Keratinocyte (primary cell): Measurements from ENCODE around the gene LBP. TPM values are rescaled to one million over a fixed set of nuclear protein-coding genes. Genes with fewer than 3 reads are reported as not detected.

Experiments
- DNase-seq: peaks from one replicate; pipeline ENCODE4 v3.0.0-alpha.2; 2011; ENCODE audit warnings: low read depth, missing footprints, low spot score
- FAIRE-seq: peaks from 2 replicates; lab custom pipeline; 2011; peaks lifted over from hg19 to GRCh38; lab: Jason Lieb, UNC
- H2AFZ ChIP-seq: 2 replicates; pipeline ENCODE4 v1.6.0; 2012; ENCODE audit warnings: low read length, control low read depth, inconsistent platforms; ENCODE audit not compliant: control insufficient read depth
- H3K27ac ChIP-seq: 2 replicates; pipeline ENCODE4 v1.5.1; 2011; ENCODE audit warnings: low read length; ENCODE audit not compliant: control insufficient read depth, insufficient read depth
- H3K27me3 ChIP-seq: 3 replicates; pipeline ENCODE4 v1.6.0; 2011; ENCODE audit warnings: low read length; ENCODE audit not compliant: control insufficient read depth, insufficient read depth; ENCODE audit errors: extremely low read depth
- H3K36me3 ChIP-seq, 2 experiments: 2 replicates in 1 of 2; 3 replicates in 1 of 2; pipeline ENCODE4 v1.5.1; 2011; ENCODE audit warnings: low read length in 2 of 2, mild to moderate bottlenecking in 1 of 2; ENCODE audit not compliant: control insufficient read depth in 2 of 2, insufficient read depth in 2 of 2; ENCODE audit errors: extremely low read depth in 1 of 2
- H3K4me1 ChIP-seq: 3 replicates; pipeline ENCODE4 v1.5.1; 2011; ENCODE audit warnings: low read length; ENCODE audit not compliant: control insufficient read depth, insufficient read depth; ENCODE audit errors: extremely low read depth
- H3K4me2 ChIP-seq: 3 replicates; pipeline ENCODE4 v1.6.0; 2011; ENCODE audit warnings: low read depth, low read length; ENCODE audit not compliant: control insufficient read depth, insufficient read depth; ENCODE audit errors: extremely low read depth
- H3K4me3 ChIP-seq, 3 experiments: fragments of 200-600 bp in 1 of 3; sonication (generic) in 1 of 3; 2 replicates in 2 of 3; 3 replicates in 1 of 3; pipeline ENCODE4 v1.5.1; 2011 to 2016; ENCODE audit warnings: low read length in 3 of 3, mild to moderate bottlenecking in 3 of 3, control low read depth in 2 of 3, inconsistent platforms in 1 of 3, low read depth in 1 of 3, mixed read lengths in 1 of 3, mixed run types in 1 of 3, moderate library complexity in 1 of 3; ENCODE audit not compliant: control insufficient read depth in 2 of 3, insufficient read depth in 2 of 3; ENCODE audit errors: extremely low read depth in 1 of 3
- H3K79me2 ChIP-seq: 2 replicates; pipeline ENCODE4 v1.6.0; 2012; ENCODE audit warnings: low read length; ENCODE audit not compliant: control insufficient read depth, insufficient read depth
- H3K9ac ChIP-seq: 3 replicates; pipeline ENCODE4 v1.6.0; 2011; ENCODE audit warnings: low read length; ENCODE audit not compliant: control insufficient read depth, insufficient read depth; ENCODE audit errors: extremely low read depth
- H3K9me1 ChIP-seq: 3 replicates; pipeline ENCODE4 v1.6.0; 2011; ENCODE audit warnings: low read length; ENCODE audit not compliant: control insufficient read depth, insufficient read depth; ENCODE audit errors: extremely low read depth
- H3K9me3 ChIP-seq: 2 replicates; pipeline ENCODE4 v1.5.1; 2012; ENCODE audit warnings: low read depth, low read length; ENCODE audit not compliant: control insufficient read depth
- H4K20me1 ChIP-seq: 3 replicates; pipeline ENCODE4 v1.6.0; 2011; ENCODE audit warnings: low read length; ENCODE audit not compliant: control insufficient read depth, insufficient read depth; ENCODE audit errors: extremely low read depth
- CTCF ChIP-seq, 3 experiments: IDR thresholded peaks in 1 of 3; conservative IDR thresholded peaks in 1 of 3; optimal IDR thresholded peaks in 1 of 3; 2 replicates in 2 of 3; 3 replicates in 1 of 3; pipeline versions ENCODE3 to v1.5.1; 2011; ENCODE audit warnings: low read length in 3 of 3, mild to moderate bottlenecking in 3 of 3, moderate library complexity in 2 of 3, control low read depth in 1 of 3, inconsistent platforms in 1 of 3; ENCODE audit not compliant: insufficient read depth in 2 of 3; ENCODE audit errors: extremely low read depth in 1 of 3
- EZH2 ChIP-seq: IDR thresholded peaks from one replicate; pipeline ENCODE4 v1.6.1; 2012; ENCODE audit warnings: inconsistent platforms, mild to moderate bottlenecking, low read length, moderate library complexity
- dilution Hi-C: fragments of 300-500 bp; cut with MboI; formaldehyde crosslinking; loops from one replicate; pipeline ENCODE4 v1.7.0; 2020; ENCODE audit warnings: low sequenced_read_pairs; ENCODE audit not compliant: extremely low pct_ligation_motif_present
- polyA plus RNA-seq, 5 experiments: library from polyadenylated mRNA; depleted of rRNA in 3 of 5; stranded (reverse) in 3 of 5; stranded (forward) in 1 of 5; unstranded in 1 of 5; fragments of >200 nt; gene quantifications; 1 replicate in 1 of 5; 2 replicates in 3 of 5; 3 replicates in 1 of 5; pipeline versions ENCODE4 v1.2.1 to v1.2.3, GENCODE V29; 2011 to 2012; ENCODE audit warnings: missing spikeins in 2 of 5, low read depth in 1 of 5, low replicate concordance in 1 of 5

Gene LBP
- polyA plus RNA-seq, 1 donor (not counting 4 experiments of a cell fraction or from before 2014, with no cell fraction given): not detected

DNA sequence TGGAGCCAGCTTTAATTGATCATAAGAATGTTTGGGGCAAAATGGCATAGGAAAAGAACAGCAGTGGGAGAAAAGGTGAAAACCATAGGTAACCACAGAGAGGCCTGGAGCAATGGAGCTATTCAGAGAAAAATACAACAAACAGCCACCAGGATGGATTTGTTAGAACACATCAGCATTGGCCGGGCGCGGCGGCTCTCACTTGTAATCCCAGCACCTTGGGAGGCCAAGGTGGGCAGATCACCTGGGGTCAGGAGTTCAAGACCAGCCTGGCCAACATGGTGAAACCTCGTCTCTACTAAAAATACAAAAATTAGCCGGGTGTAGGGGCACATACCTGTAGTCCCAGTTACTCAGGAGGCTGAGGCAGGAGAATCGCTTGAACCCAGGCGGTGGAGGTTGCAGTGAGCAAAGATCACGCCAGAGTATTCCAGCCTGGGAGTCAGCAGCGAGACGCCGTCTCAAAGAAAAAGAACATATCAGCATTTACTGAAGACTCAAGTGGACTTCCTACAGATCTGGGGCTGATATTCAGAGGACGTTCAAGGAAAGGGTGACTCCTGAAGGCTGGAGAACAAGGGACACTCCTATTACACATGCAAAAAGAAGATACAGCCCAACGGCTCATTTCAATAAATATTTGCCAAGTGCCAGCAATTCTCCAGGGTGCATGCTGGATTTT is 68.6 kb downstream of the LBP start:
- Histone ChIP-seq H3K79me2 (no peaks in the 10 kb centered on the region), H2AFZ (no peak overlapping the region), H3K27ac (no peak overlapping the region), H3K9ac (no peak overlapping the region), H3K4me2 (no peak overlapping the region), H3K9me3 (no peaks in the 10 kb centered on the region), H3K4me3 (no peak overlapping the region), H3K4me1 (no peaks in the 10 kb centered on the region), H3K9me1 (no peaks in the 10 kb centered on the region), H3K36me3 (peaks cover 30 to 34% of the 10 kb centered on the region in 2 experiments), H4K20me1 (peaks cover 4% of the 10 kb centered on the region), H3K27me3 (no peaks in the 10 kb centered on the region)
- TF ChIP-seq CTCF (optimal IDR thresholded peaks at IDR 0.05 in 1 of 3, IDR thresholded peaks at IDR 0.05 in 1 of 3, conservative IDR thresholded peaks at IDR 0.05 in 1 of 3; ENCODE audit: extremely low read depth in 1 of 3, insufficient read depth in 2 of 3, low read length in 3 of 3) (no peak), EZH2 (no peak)
- FAIRE-seq (no peak), DNase-seq (no peak)
- dilution Hi-C loops: no loop called here

- H2AFZ ChIP-seq: no peak overlapping the region
- no peaks in the 10 kb centered on the region for H3K9me3 ChIP-seq
- dilution Hi-C loops: no loop called here
- H3K27ac ChIP-seq: no peak overlapping the region
- H3K36me3 ChIP-seq: peaks cover 54 to 58% of the 10 kb centered on the region in 2 experiments
- H3K4me1 ChIP-seq: no peaks in the 10 kb centered on the region
- H4K20me1 ChIP-seq: peaks cover 21% of the 10 kb centered on the region
- H3K79me2 ChIP-seq: peaks cover 19% of the 10 kb centered on the region
- no peak overlapping the region for H3K4me2 ChIP-seq
- FAIRE-seq: no peak
- no peaks in the 10 kb centered on the region for H3K27me3 ChIP-seq
- no peak overlapping the region for H3K9ac ChIP-seq
- TF ChIP-seq CTCF (optimal IDR thresholded peaks at IDR 0.05 in 1 of 3, IDR thresholded peaks at IDR 0.05 in 1 of 3, conservative IDR thresholded peaks at IDR 0.05 in 1 of 3; ENCODE audit: extremely low read depth in 1 of 3, insufficient read depth in 2 of 3, low read length in 3 of 3) (no peak), EZH2 (no peak)
- DNase-seq: no peak
- no peaks in the 10 kb centered on the region for H3K9me1 ChIP-seq
- H3K4me3 ChIP-seq: no peak overlapping the region
These were observed 72.4 kb downstream of the LBP start for GRCh38 chr20:38418509-38419204.
